ENCODE results near the gene CHST11. TPM values are rescaled to one million over a fixed set of nuclear protein-coding genes. Genes with fewer than 3 reads are reported as not detected.
"Not testable (repeated sequence)": the region's sequence is repeated elsewhere in the genome, so short reads cannot be mapped to it uniquely, and the experiment has no call there.

Gene CHST11
- total RNA-seq, 1 donor from 2014 or later: 3.9 TPM

- DNase-seq: no peak
Measured at GRCh38 chr12:104529130-104529874, 72.6 kb downstream of the CHST11 start.

- DNase-seq: no peak
Measured at GRCh38 chr12:104532636-104533035, 75.9 kb downstream of the CHST11 start.

GRCh38 chr12:104533134-104533533, 76.4 kb downstream of the CHST11 start:
- no peak for DNase-seq

DNA sequence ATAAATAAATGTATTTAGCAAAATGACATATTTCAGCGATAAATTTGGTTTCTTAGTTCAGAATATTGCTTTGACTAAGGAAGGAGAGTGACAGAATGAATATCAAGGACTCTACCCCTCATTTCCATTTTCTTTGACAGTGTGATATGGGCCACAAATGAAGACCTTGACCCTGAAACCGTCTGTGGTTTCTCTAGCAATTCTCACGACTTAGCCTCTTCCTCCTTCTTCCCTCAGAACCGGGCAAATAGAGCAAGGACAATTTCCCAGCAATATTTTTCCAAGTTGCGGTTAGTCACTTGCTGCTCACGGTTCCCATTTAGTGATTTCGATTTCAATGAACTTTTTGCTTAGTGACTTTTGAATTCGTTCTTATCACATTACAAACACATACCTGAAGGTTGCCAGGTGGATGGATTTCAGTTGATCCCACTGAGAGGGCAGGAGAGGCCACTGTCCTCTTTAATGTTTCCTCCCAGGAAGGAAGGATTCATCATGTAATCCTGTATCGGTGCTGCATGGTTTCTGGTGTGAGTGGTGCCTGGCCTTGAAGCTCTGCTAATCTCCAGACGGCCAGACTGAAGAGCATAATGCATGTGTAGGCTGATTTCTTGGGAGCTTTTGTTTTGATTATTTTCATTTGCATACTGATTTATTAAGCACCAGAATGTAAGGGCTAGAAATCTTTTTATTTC, 77.6 kb downstream of the CHST11 start:
- no peak for DNase-seq

- no peak for DNase-seq
Measured at GRCh38 chr12:104534857-104535248, 78.1 kb downstream of the CHST11 start.

DNA sequence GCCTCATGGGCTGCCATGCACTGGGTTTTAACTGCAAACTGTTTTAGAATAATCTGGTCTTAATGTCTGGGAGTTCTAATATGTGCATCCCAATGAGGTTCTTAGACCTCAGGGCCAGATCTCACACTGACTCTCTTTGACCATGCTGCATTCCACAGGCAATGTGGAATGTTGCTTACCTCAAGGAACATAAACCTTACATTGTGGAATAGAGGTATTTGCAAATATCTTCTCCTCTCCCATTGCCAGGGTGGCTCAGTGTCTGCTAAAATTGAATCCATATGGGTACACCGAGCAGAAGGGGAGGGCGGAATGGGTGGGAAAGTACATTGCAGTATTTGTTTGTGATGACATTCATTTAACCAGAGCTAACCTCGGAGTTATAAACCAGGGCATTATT, 78.6 kb downstream of the CHST11 start:
- no peak for DNase-seq

DNA sequence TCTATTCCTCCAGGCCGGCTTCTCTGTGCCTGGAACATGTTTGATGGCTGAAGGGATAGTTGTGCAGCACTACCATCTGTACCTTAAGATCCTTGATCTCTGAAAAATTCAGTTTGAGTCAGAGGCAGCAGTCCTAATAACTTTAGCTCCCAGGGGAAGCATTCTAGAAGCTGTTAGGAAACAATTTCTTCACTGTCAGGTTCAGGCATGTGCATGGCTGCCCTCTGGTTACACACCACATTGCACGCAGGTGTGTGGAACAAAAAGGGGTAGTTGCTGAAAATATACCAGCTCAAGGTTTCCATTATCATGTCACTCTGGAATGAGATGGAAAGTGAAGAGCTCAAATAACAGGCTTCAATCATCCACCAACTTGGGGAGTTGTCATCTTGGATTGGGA, 80.1 kb downstream of the CHST11 start:
- no peak for DNase-seq

DNA sequence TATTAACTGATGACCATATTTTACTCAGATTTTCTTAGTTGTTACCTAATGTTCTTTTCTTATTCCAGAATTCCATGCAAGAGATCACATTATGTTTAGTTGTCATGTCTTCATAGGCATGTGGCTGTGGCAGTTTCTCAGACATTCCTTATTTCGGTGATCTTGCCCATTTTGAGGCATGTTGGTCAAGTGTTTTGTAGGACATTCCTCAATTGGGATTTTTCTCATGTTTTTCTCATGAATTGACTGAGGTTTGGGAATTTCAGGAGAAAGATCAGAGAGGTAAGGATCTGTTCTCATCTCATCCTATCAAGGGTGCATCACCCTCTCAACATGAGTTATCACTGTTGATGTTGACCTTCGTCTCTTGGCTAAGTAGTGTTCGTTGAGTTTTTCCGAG, 81.3 kb downstream of the CHST11 start:
- DNase-seq: no peak

GRCh38 chr12:104538891-104539462, 82.2 kb downstream of the CHST11 start:
- DNase-seq: no peak

- DNase-seq: no peak
Measured at GRCh38 chr12:104544836-104545235, 88.1 kb downstream of the CHST11 start.

DNA sequence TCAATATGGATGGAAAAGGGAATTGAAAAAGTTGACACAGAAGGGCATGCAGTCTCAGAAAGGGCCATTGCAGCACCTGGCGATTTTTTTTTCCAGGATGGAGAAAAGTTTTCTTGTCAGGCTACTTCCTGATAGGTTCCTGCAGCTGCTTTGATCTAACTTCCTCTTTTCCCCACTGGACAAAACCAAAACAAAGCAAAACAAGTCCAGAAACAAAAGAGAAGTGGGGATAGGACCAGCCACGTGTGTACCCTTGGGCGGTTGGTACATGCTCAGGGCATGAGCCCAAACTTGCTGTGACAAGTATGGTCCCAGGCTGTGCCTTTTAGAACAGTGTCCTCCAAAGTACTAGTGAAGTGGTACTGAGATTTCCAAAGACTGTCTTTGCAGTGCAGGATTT, 89.8 kb downstream of the CHST11 start:
- DNase-seq: peak; percentile 4

- no peak for DNase-seq
Measured at GRCh38 chr12:104547235-104547634, 90.5 kb downstream of the CHST11 start.

DNA sequence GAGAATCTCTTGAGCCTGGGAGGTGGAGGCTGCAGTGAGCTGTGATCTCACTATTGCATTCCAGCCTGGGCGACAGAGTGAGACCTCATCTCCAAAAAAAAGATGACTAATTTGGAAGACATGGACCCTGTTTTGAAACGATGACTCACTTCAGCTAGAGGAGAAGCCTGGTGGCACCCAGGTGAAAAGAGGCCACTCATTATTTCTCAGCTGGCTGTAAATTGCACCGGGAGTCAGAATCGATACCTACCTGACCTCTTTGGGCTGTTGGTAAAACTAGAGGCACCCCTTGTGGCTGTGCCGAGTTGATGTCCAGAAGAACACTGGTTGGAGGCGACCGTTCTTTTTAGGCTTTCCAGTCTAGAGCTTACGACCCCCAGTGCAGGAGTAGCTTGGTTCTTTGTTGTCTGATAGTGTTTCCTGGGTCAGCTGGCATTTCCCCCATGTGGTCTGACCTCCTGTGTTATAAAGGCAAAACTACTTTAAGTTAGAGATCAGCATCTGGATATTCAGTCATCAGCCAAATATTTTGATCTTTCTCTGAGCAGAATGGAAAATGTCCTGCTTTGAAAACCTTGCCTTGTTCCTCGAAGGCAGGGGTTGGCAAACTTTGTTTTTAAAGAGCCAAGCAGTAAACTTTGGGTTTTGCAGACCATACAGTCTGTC, 93.2 kb downstream of the CHST11 start:
- DNase-seq: no peak

DNA sequence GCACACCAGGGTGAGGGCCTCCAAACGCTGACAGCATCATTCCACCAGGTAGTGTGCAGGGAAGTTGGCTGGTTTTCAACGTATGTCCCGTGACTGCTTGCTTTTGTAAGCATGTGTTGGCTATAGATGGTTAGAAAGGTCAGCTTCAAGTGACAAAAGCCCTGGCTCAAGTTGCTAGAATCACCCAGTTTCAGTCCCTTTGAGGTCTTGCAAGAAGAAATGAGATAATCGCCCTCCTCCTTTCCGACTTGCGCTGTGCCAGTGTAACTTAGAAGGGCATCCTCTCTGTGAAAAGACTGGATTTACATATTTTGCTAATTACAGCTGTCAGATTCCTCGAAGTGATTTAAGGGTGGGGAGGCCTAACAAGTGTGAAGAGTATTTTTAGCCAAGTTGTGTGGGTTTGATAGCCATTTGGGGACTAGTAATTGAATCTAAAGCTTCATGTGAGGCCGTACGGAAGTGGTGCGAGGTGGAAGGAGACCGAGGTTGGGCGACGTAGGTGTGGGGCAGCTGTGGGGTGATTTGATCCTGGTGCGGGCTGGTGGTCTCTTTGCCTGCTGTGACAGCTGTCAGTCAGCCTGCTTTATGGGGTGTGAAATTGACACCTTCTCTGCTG, 94.7 kb downstream of the CHST11 start:
- no peak for DNase-seq

DNA sequence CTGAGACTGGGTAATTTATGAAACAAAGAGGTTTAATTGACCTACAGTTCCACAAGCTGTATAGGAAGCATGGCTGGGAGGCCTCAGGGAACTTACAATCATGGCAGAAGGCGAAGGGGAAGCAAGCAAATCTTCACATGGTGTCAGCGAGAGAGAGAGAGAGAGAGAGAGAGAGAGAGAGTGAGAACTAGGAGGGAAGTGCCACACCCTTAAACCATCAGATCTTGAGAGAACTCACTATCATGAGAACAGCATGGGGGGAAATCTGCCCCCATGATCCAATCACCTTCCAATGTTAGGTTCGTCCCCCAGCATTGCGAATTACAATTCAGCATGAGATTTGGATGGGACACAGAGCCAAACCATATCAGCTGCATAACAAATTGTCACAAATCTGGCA, 96.7 kb downstream of the CHST11 start:
- DNase-seq: no peak

DNA sequence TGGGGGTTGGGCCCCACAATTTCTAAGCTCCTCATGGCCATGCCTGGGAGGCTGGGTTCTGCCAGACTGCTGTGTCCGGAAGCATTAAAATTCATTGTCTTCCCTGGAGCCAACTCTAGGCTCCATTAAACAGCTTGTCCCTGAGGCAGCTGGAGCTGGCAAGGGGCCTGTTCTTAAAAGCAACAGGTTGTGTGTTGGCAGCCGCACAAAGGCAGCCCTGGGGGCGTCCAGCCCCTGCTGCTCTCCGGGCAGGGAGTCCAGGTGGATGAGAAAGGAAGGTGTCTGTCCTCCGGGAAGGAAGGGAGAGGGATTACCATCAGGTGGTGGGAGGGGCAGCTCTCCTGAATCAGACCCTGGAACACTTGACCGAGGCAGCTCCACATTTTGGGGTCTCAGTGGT, 98.9 kb downstream of the CHST11 start:
- DNase-seq: no peak

GRCh38 chr12:104557488-104558195, 100.9 kb downstream of the CHST11 start:
- DNase-seq: no peak

DNA sequence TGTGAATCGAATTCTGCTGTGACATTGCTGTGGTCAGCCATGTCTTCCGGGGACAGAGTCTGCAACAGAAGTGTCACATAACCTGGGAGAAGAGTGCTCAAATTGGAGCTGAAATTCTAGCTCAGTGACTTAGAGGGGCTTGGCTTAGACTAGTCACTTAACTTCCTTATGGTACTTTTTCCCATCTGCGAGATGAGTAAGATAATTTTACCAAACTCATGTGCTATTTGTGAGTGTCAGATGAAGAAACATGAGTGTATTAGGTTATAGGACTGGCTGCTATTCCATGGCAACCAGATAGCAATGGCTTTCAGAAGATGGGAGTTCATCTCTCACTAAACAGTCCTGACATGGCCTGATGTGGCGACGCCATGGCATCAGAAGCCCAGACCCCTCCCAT, 104.1 kb downstream of the CHST11 start:
- DNase-seq: no peak

- DNase-seq: no peak
Measured at GRCh38 chr12:104562763-104563162, 106.0 kb downstream of the CHST11 start.

DNA sequence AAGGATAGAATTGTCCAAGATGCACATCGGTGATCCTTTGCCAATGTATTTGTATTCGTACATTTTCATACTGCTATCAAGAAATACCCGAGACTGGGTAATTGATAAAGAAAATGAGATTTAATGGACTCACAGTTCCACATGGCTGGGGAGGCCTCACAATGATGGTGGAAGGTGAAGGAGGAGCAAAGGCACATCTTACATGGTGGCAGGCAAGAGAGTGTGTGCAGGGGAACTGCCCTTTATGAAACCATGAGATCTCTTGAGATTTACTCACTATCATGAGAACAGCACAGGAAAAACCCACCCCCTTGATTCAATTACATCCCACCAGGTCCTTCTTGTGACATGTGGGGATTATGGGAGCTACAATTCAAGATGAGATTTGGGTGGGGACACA, 107.9 kb downstream of the CHST11 start:
- DNase-seq: not testable (repeated sequence)

- no peak for DNase-seq
Measured at GRCh38 chr12:104565606-104566243, 109.0 kb downstream of the CHST11 start.

Measured in skin of body (tissue), 2 donors.